NCI-H82 (cell line): ENCODE results near the gene RAB5B.
"Not testable (repeated sequence)": the region's sequence is repeated elsewhere in the genome, so short reads cannot be mapped to it uniquely, and the experiment has no call there.

ENCODE experiments used
- DNase-seq: peaks from one replicate; lab custom pipeline; 2025; lab: John Stamatoyannopoulos, UW

Gene RAB5B

DNA sequence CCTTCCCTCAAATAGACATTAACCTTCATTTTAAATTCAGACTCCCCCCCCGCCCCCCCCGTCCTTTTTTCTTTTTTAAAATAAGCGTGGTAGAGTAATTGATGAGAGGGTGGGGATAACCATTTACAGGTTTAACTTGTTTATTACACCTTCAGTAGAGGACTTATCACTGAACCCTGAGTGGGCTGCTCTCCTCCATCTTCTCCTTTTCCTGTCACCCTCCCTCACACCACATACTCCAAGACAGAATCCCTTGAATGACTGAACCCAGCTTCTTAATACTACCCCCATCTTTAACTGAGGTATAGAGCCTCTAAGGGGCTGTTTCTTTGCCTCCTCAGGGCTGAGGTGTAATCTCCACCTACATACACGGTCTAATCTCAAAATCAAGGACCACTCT is 43.3 kb downstream of the RAB5B start:
- no peak for DNase-seq

- DNase-seq: no peak
Measured at GRCh38 chr12:56018356-56018755, 44.5 kb downstream of the RAB5B start.

DNA sequence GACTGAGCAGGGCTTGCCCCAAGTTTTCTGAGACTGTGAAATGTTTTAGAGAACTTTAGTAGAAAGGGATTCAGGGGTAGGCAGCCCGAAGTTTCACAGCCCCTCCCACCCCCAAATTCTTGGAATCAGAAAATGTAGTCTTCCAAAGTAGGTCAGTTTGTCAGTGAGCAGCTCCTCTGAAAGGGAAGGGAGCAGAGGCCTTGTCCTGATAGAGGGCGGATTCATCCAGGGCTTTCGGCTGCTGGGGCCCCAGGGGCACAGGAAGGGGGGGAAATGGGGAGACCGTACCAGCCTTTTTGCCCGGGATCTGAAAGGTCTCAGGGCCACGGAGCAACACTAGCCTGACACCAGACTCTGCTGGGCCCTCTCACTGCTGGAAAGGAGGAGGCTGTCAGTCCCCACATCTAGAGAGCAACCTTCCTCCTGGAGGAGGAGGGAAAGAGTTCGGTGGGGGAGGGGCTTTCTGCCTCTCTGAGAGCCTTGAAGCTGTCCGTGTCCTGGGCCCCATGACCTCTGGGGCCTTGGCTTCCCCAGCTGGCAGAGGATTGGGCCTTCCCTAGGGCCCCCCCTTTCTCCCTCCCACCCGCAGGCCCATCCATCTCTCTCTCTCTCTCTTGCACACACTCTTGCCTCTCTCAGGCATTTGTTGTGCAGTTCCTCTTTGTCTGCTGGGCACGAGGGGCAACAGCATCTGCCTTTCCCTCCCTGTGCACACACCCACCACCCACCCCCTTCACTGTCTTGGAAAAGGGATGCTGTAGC is 46.7 kb downstream of the RAB5B start, which contains the start of gene IKZF4:
Gene IKZF4 (plus strand): TSS at position 621 of the 762 bp plus-strand sequence. CDS start 451 bp downstream, outside the sequence.
- peak; percentile 65 for DNase-seq

DNA sequence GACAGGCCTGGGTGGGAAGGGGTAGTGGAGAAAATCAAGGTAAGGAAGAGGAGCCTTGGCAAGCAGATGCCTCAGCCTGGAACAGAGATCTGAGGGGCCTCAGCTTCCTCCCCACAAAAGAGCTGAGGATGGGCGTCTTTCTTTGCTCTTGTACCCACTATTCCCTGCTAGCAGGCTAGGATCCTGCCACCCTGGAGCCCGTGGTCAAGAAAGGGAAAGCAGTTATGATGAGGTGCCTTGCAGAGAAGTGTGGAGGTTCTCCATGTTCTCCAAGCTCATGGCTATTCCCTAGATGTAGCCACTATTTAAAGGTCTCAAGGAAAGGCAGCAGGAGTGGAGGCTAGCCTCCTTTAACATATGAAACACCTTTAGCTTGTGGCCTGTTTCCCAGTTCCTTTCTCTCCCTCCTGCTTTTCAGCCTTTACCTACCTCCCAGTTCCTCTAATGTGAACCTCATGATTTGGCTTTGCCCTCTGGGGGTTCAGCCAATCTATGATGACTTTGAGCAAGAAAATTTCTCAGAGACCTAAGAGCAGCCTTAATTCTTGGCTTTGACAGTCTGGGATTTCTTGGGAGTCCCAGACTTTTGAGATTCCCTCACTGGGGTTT is 48.1 kb downstream of the RAB5B start:
- no peak for DNase-seq

DNA sequence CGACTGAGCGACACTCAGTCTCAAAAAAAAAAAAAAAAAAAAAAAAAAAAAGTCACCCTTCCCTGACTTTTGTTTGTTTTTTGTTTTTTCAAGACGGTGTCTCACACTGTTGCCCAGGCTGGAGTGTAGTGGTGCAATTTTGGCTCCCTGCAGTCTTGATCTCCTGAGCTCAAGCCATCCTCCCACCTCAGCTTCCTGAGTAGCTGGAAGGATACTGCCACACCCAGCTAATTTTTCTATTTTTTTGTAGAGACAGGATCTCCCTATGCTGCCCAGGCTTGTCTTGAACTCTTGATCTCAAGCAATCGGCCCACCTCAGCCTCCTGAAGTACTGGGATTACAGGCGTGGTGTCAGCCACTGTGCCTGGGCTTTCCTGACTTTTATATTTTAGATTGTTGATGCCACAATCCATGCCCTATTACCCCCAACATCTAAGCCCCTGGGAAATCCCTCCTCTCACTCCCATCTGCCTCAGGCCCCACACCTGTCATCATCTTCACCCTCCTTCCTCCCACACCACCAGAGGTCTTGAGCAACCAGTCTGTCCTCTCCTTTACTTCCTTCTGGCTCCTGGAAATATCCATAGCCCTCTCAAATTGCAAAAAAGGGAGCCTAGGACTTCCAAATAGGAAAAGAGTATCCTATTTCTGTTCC is 54.8 kb downstream of the RAB5B start:
- DNase-seq: peak; percentile 55

DNA sequence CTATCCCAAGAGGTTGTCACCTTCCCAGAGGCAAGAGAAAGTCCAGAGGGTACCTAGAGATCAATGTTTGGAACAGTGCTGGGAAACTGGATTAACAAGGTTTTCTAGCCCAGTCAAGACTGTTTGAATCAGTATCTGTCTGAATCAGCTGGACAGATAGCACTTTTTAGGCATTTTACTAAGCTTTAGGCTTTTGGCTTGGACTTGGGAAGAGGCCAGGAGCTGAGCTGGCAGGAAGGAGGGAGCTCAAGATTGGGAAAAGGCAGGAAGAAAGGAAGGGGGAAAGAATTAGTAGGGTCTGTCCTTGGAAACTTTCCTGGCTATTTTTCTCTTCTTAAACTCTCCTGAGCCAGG is 55.3 kb downstream of the RAB5B start:
- DNase-seq: no peak

DNA sequence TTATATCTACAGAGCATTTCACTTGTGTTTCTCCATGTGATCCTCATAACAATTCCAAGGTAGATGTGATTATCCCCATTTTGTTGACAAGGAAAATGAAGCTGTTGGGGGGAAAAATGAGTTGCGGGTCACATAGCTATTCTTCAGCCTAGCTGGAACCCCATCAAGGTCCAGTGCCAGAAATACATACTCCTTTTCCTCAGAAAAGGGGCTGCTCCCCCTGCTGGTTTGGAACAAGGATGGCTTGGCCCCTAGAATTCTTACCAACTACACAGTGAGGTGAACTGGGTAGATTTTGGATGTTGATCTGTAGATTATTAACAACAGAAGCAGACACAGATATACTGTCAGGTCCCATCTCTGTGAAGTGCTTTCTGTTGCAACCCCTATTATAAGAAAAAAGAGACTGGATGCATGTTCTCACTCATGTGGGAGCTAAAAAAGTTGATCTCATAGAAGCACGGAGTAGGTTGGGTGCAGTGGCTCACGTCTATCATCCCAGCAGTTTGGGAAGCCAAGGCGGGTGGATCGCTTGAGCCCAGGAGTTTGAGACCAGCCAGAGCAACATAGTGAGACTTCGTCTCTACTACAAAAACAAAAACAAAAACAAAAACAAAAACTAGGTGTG is 55.9 kb downstream of the RAB5B start:
- peak; percentile 73 for DNase-seq

GRCh38 chr12:56031987-56032386 is 58.1 kb downstream of the RAB5B start:
- no peak for DNase-seq

DNA sequence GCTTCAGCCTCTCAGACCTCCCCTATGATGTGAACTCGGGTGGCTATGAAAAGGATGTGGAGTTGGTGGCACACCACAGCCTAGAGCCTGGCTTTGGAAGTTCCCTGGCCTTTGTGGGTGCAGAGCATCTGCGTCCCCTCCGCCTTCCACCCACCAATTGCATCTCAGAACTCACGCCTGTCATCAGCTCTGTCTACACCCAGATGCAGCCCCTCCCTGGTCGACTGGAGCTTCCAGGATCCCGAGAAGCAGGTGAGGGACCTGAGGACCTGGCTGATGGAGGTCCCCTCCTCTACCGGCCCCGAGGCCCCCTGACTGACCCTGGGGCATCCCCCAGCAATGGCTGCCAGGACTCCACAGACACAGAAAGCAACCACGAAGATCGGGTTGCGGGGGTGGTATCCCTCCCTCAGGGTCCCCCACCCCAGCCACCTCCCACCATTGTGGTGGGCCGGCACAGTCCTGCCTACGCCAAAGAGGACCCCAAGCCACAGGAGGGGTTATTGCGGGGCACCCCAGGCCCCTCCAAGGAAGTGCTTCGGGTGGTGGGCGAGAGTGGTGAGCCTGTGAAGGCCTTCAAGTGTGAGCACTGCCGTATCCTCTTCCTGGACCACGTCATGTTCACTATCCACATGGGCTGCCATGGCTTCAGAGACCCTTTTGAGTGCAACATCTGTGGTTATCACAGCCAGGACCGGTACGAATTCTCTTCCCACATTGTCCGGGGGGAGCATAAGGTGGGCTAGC is 60.9 kb downstream of the RAB5B start:
- DNase-seq: no peak

DNA sequence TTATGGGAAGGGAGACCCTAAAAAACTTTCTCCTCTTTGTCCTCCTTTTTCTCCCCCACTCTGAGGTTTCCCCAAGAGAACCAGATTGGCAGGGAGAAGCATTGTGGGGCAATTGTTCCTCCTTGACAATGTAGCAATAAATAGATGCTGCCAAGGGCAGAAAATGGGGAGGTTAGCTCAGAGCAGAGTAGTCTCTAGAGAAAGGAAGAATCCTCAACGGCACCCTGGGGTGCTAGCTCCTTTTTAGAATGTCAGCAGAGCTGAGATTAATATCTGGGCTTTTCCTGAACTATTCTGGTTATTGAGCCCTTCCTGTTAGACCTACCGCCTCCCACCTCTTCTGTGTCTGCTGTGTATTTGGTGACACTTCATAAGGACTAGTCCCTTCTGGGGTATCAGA is 63.3 kb downstream of the RAB5B start:
- no peak for DNase-seq

DNA sequence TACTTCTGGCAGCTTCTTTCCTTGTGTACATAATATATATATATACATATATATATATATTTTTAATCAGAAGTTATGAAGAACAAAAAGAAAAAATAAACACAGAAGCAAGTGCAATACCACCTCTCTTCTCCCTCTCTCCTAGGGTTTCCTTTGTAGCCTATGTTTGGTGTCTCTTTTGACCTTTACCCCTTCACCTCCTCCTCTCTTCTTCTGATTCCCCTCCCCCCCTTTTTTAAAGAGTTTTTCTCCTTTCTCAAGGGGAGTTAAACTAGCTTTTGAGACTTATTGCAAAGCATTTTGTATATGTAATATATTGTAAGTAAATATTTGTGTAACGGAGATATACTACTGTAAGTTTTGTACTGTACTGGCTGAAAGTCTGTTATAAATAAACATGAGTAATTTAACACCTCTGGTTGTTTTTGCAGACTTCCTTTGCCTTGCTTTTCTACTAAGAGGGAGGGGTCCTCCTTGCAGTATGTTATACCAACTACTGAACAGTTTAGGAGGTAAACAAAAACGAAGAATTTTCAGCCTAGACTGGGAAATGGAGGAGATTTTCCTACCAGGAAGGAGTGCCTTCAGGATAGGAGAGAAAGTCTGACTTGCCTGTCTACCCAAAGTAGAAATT is 64.3 kb downstream of the RAB5B start:
- DNase-seq: no peak

DNA sequence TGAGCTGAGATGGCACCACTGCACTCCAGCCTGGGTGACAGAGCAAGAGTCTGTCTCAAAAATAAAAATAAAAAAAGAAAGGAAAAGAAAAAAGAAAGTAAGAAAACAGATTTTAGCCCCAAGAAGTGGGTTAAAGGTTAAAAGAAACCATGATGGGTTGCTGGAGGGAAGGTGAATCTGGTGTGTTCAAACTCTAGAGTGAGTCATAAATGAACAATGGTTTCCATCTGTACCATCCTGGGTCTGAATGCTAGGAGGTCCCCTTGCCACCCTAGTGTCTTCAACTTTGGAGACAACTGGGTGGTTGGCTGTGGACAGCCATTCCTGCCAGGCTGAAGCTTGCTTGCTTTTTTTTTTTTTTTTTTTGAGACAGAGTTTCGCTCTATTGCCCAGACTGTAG is 66.3 kb downstream of the RAB5B start:
- no peak for DNase-seq

- peak; percentile 79 for DNase-seq
Measured at GRCh38 chr12:56040963-56041551, 67.2 kb downstream of the RAB5B start.

DNA sequence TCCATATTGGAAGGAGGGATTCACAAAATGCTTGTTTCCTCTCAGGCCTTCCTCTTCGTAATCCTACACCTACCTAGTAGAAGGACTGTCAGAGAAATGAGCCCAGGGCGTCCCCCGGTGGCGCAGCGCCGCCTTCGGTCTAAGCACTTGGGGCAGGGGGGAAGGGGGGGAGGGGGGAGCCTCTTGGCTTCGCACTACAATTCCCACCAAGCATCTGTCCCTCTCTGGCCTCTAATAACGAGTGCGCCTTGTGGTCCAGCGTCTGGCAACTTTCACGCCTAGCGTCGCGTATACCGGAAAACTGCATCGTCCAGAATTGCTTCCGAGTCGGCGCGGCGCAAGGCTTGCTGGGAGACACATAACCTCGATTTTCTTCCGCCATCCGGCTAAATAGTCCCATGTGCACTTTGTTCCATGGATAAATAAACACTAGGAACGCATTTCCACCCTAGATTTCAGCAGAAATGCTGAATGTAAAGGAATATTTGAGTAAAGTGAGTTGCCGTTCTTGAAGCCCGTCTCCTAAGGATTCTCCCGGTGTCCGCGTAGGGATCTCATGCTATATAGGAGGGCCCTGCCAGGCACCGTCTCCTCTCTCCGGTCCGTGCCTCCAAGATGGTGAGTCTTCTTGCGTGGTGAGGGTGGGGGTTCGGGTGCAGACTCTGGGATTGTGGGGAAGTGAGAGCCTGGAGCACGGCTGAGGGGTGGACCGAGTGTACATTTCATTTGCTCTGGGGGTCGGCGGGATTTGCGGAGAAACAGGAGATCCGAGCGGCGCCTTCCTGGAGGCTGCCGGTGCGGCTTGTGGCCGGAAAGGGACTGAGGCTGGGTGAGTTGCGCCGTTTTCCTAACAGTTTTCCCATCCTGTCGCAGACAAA is 67.9 kb downstream of the RAB5B start, which contains the start of gene RPS26:
Gene RPS26 (plus strand): TSS at position 367 of the 878 bp plus-strand sequence. CDS start 249 bp downstream, at position 616.
- DNase-seq: peak; percentile 100

DNA sequence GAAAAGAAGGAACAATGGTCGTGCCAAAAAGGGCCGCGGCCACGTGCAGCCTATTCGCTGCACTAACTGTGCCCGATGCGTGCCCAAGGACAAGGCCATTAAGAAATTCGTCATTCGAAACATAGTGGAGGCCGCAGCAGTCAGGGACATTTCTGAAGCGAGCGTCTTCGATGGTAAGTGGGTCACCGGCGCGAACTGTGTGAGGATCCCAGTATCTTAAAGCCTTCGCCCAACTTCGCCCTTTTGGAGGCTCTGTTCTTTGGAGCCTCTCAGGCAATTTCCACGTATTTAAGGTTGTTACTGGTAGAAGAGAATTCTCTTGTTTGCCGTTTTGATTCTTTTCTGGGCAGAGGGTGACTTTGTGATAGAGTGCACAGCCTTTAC is 68.5 kb downstream of the RAB5B start:
- not testable (repeated sequence) for DNase-seq

DNA sequence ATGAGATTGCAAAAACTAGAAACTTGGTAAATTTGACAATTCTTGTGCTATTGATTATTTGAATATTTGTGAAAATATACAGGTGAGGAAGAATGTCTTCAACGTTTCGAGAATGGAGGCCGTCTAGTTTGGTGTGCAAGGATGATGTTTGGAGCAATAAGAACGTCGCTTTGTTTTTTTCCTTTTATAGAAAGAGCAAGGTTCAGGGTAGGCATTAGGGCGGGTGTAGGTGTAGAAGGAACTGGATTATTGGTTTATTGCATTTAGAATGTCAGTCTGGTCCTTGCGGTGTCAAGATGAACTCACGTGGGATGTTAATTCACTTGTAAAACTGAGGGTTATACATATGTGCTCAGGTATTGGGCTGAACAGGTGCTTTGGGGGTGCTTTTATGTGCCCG is 69.0 kb downstream of the RAB5B start:
- DNase-seq: no peak
